HUDEP-2 (cell line): ENCODE measurements around the gene AGAP9.
A peak's percentile ranks its signal among the peaks of the same experiment; 100 is the strongest.
"Not testable (repeated sequence)": the region's sequence is repeated elsewhere in the genome, so short reads cannot be mapped to it uniquely, and the experiment has no call there.

ENCODE experiments used
- DNase-seq, 76 experiments: peaks; one replicate each; lab custom pipeline; 2025; ENCODE audit not compliant: unreplicated experiment in 76 of 76; lab: John Stamatoyannopoulos, UW

AGAP9 gene

DNA sequence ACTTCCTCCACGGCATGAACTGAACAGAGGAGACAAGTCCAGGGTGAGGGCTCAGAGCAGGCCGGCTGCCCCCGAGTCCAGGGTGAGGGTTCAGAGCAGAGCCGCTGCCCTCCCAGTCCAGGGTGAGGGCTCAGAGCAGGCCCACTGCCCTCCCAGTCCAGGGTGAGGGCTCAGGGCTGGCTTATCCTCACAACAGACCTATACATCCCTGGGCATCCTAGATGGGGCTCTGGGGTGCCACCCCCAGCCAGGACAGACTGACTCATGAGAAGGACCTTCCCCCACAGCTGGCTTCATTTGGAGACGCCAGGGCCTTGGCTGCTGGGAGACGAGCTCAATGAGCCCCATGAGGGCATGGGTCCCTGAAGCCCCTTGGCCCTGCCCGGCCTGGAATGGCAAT, 33.8 kb downstream of the AGAP9 start:
- DNase-seq: not testable (repeated sequence)

DNA sequence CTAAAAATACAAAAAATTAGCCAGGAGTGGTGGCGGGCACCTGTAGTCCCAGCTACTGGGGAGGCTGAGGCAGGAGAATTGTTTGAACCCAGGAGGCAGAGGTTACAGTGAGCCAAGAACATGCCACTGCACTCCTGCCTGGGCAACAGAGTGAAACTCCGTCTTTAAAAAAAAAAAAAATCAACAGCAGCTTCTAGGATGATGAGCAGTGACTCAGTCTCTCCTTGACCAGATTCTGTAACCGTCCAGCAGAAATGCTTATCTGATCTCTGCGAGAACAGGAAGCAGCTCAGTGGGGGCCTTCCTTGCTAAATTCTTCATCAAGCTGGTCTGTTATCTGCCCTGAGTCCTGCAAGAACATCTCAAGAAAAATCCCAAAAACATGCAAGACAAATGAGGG, 37.5 kb downstream of the AGAP9 start:
- peak in 15 of 76 experiments; percentile 6 to 69 (median 38) for DNase-seq

DNA sequence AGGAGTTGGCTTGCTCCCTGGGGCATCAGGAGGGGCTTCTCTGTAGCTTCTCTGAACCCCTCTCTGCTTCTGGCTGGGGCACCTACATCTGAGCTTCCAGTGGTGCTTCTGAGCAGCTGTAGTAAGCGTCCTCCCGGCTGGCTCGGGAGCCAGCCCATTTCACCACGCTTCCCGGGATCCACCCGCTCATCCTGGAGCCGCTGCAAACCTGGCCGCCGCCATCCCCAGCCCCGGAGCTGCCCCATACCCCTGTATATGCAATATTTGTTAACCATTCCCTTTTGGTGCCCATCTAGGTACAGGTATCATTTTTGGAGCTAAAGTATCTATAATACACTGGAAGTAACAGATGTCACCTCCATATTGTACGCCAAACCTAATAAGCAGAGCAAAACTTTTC, 38.7 kb downstream of the AGAP9 start:
- DNase-seq: not testable (repeated sequence)

DNA sequence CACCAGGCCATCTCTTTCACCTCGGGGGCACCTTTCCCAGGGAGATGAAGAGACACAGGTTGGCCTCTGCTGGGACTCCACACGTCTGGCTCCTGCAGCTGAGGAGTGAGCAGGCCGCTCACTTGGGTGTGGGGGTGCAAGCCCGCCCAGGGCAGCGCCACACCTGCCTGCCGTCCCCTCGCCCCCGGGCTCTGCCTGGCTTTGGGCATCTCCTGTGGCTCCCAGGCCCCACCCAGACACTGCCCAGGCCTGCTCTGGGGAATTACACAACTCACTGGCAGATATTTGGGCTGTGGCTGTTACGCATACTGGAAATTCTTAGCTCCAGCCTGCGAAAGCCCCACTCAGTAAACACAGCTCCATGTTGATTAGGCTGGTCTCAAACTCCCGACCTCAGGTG, 39.5 kb downstream of the AGAP9 start, which contains the start of gene ANXA8:
Gene ANXA8 (minus strand): TSS at position 193 of the 400 bp plus-strand sequence. CDS start 182 bp downstream, at position 11.
- not testable (repeated sequence) for DNase-seq

DNA sequence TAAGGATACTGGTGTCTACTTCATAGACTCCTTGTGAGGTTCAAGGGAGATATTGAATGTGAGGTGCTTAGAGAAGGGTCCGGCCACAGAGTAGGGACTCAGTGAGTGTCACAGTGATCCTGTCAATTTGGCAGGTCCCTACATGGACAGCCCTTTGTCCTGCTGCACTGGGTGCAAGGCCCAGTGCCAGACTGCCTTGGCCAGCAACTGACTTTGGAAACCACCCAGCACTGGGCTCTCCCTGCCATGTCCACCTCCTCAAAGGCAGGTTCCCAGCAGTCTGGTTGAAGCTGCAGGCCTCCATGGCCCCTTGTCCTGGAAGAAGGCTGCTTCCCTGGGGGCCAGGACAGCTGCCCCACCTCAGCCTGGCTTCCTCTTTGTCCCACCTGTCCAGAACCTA, 41.1 kb downstream of the AGAP9 start:
- not testable (repeated sequence) for DNase-seq

DNA sequence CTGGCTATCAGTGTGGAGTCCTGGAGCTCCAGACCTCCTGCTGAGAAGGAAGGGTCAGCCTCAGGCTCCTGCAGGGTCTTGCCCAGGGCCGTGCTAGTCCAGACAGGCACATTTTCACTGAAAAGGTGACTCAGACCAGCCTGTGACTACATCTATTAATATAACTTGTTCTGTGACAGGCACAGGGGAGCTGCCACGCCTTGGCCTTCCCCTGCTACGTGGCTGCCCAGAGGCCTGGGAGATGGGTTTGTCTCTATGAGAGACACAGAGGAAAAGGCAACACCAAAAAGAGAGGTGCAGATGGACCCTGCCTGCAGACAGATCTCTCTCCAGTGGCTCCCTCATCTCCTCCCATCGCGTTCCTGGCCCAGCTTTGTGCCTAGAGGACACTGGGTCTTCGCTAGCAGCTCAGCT, 41.7 kb downstream of the AGAP9 start:
- not testable (repeated sequence) for DNase-seq

DNA sequence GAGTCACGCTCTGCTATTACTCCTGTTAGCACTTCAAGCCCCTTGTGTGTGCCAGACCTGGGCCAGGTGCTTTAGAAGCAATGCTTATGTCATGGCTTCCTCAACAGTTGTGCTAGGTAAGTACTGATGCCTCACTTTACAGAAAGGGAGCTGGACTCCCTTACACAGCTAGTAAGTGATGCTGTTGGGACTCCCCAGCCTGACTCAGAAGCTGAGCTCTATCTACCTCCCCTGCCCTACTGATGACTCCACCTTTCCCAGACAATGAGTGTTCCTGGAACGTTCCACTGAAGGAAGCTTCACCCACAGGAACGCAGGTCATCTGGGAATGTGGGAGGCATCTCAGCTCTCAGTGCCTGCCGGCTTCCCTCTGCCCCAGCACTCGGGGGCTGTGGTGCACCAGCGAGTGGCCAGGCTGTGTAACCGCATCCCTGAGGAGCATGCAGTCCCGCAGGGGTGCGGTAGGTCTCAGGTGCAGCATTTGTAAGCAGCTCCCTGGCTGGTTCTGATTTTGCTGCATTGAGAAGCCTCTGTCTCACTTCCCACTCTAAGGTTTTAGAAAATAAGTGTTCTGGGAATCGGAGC, 42.2 kb downstream of the AGAP9 start:
- not testable (repeated sequence) for DNase-seq

DNA sequence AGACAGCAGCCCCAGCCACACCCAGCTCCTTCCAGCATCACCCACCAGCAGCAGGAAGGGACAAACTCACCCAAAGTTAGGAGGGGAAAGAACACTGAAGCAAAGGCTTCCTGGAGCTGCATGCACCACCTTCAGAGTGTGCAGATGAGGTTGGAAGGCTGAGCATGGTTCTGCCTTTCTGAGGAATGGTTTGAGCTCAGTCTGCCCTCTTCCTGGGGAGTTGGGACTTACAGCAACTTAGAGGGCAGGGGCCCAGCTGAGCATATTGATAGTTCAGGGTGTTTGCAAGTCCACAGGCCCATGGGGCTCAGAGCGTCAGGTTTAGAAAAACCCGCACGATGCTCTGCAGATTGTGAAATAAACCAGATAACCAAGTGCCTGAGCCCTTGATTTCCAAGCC, 43.3 kb downstream of the AGAP9 start:
- not testable (repeated sequence) for DNase-seq

DNA sequence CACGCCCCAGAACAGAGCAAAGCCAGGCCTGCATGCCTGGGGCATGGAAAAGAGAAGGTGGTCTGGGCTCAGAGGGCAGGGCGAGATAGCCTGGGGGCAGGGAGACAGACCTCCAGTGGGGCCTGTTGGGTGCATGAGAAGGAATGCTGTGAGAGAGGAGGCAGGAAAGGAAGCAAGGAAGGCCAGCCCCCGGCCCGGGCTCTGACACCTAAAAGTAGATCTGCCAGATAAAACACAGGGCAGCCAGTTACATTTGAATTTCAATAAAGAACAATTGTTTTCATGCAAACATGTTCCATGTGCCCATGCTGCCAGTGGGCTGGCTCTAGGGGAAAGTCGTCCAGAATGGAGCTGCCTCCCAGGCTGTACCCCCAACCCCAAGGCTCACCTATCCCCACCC, 45.3 kb downstream of the AGAP9 start:
- DNase-seq: not testable (repeated sequence)

DNA sequence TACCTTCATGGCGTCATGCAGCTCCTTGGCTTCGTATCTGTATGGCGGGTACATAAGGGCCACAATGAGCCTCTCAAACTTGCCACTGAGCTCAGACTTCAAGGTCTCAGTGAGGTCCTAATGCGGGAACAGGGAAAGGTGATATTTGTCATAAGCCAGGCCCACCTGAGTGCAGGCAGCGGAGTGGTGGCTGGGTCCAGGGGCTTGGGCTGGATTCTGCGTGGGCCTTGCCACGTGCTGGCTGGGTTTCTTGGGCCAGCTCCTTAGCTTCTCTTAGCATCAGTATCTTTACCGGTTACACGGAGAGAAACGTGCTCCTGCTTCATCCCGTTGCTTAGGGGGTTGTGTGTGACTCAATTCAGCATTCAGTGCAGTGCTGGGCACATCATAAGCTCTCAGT, 46.4 kb downstream of the AGAP9 start:
- DNase-seq: not testable (repeated sequence)

DNA sequence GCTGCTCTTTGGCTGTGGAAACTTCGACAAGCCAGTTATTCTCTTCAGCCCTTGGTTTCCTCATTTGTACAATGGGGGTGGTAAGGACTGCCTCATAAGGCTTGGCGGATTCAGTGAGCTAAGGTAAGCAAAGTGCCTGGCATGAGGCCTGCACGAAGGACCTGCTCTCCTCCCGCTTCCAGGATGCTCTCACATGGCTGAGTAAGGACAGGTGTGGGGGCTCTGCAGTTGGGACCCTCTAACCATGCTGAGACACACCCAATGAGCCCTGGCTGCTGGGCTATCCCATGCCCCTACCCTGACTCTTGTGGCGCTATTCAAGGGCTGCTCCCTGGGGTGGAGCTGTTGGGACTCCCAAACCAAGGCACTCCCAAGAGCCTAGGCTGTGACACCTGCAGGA, 48.3 kb downstream of the AGAP9 start:
- DNase-seq: not testable (repeated sequence)

DNA sequence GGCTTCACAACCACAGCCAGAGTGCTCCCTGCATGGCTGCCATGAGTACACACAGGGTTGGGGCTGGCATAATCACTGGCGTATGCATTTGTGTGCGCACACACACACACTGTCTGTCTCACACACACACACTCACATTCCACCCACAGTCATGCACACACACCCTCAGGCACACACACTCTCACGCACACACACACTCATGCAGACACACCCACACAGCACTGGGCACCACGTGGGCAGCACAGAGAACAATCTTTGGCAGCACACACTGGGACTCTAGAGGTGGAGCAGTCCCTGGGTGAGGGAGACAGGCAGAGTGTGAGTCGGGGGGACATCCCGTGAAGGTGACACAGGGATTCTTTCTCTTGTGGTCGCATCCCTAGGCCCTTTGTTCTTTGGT, 49.9 kb downstream of the AGAP9 start:
- DNase-seq: not testable (repeated sequence)

DNA sequence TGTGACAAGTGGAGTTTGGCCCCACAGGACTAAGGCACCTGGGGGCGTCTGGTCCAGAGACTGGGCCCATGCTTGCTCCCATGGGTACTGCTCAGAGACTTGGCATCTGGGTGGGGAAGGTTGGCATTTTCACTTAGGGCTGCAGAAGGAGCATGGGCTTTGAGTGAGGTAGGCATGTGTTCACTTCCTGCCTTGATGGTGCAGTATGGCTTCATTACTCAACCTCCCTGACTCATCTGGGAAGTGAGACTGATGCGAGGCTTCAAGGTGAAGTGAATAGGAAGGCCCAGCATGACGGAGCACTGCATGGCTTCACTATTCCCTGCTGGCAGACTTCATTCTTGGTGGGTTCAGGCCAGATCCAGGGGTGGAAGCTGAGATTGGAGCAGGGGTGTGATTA, 50.8 kb downstream of the AGAP9 start:
- DNase-seq: not testable (repeated sequence)

DNA sequence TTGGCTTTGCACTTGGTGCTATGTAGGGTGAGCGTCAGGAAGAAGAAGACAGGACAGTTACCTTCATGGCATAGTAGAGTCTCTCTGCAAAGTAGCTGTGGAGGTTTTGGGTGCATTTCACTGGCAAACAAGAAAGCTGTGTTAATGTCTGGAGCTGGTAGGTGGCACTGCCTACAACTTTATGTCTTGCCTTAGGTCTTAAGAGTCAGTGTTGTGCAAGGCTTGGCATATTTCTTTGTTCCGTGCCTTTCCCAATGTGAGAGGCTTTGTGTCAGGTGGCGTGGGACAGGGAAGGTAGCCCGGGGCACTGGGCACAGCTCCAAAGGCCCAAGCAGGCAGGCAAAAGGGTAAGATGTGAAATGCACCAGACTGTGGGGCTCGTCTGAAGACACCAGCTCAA, 51.4 kb downstream of the AGAP9 start:
- DNase-seq: not testable (repeated sequence)

DNA sequence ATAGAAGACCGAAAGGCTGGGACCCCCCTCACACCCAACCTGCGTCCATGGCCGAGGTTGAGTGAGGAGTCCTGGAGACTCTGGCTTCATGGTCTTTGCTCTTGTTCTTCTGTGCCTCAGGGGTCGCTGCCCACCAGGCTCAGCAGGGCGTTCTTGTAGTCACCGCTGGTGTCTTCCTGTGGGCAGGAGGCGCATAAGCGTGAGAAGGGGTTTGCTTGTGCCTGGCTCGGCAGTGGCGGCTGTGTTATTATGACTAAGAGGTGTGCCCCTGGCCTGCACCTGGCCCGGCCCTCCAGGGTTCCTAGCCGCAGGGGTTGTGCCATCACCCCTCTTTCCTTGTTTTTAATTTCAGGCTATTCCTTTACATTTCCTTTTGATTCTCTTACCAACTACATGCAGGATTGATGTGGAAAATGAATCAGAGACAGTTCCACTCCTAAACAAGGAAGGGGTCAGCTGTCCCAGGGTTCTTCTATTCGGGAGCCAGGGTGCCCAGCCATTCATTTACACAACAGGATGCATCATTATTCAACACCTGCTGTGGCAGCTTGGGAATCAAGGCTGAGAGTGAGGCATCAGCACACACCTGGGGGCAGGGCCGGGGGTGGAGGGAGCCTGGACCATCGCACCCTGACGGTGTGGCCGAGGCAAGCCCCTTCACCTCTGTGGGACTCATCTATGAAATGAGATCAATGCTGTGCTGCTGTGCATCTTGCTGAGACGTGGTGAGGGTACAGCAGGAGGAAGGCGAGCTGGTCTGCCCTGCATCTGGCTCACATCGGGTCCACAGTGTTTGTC, 54.5 kb downstream of the AGAP9 start:
- not testable (repeated sequence) for DNase-seq

DNA sequence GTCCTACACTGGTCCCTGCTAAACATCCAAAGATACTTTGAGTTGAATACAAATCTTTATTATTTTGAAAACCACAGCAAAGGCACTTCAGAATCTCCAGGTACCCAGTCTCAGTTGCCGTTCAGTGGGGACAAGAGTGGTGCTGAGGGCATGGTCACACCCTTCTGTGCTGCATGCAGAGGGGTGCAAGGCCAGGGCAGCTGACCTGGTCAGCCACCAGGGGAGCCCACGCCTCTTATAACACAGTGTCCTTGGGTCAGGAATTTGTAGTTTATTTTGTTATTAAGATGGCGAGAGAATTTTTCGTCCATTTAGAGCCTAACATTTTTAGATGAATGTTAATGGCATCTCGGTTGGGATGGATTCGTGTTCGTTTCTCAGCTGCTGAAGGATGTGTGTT, 55.5 kb downstream of the AGAP9 start:
- DNase-seq: not testable (repeated sequence)

DNA sequence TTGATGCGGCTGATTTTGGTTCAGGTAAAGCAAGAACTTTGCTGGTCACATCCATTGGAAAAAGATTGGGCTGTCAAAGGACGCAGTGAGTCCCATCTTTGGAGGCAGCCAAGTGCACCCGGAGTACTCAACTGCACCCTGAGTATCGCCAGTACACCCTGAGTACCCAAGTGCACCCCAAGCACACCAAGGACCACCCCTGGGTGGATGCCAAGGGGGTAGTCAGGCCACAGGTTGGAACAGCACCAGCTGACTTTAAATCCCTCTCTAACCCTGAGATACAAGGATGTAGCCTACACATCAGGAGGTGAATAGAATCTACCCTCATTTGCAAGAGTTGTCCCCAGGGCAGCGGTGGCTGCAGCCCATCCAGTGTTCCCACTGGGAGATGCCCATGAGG, 56.0 kb downstream of the AGAP9 start:
- not testable (repeated sequence) for DNase-seq

DNA sequence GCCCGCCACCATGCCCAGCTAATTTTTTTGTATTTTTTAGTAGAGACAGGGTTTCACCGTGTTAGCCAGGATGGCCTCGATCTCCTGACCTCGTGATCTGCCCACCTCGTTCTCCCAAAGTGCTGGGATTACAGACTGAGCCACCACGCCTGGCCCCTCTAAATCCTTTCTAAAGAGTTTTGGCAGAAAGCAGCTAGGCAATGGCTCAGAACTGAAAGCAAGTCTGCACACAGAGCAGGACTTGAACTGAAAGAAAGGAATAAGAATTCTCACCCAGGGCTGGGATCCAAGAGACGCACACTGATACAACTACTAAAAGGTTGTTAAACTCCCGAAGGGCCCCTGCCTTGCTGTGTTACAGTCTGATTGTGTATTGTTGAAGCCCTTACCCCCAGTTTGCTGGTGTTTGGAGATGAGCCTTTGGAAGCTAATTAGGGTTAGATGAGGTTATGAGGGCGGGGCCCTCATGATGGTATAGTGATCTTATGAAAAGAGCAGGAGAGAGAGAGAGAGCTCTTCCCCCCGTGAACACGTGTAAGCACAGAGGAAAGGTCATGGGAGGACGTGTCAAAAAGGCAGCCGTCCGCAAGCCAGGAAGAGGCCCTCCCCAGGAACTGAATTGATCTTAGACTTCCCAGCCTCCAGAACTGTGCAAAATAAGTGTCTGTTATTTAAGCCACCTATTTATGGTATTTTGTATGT, 58.1 kb downstream of the AGAP9 start:
- DNase-seq: not testable (repeated sequence)

DNA sequence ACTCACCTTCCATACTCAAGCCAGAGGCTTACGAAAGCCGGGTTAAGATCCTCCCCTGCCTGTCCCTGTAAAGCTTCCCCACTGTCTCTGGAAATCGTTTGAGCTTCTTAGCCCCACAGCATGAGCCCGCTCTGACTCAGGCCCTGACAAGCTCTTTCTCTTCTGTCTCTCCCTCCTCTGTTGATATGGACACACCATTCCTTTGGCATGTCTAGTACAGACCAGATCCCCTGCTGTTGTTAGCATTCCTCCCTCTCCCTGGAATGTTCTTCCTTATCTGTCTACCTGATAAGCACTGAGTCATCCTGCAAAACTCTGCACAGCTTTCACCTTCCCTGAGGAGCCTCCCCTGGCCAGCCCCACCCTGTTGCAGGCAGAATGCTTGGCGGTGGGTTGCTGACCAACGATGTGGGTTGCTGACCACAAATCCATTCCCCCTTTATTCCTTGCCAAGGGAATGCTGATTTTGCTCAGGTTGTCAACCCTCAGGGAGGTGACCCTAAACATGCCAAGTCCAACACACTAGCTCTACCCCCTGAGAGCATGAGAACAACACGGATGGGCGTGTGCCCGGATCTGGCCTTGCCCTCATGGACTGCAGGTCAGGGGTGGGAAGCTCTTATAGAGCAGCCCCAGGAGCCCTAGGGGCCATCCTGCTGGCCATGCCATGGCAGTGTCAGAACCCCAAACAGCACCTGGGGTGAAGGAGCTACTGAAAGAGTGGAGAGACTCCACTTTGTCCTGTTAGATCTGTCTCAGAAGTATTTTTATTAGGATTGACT, 60.7 kb downstream of the AGAP9 start:
- not testable (repeated sequence) for DNase-seq

DNA sequence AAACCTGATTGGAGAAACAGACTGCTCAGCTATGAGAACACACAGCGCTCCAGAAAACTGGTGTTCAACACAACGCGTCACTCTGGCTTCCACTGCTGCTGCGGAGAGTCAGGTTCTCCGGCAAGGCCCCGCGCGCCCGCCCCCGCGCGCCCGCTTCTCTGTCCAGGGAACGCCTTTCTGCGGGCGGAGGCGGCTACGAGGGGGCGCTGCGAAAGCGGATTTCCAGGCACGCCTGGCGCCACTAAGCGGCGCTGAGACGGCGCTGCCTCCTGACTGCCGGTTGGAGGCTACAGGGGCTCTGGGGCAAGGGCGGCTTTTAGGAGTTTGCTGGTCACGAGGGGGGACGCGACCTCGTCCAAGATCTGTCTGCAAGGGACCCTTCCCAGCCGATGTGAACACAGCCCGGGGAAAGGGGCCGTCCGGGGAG, 62.2 kb downstream of the AGAP9 start:
- DNase-seq: peak in 12 of 76 experiments; percentile 3 to 23 (median 14)
